ENCODE measurements around the gene PLEKHA8. TPM values are rescaled to one million over a fixed set of nuclear protein-coding genes. Genes with fewer than 3 reads are reported as not detected.

The PLEKHA8 gene
- total RNA-seq, 4 donors from 2014 or later = 6.6 to 16.4 (median 13.1) TPM

DNA sequence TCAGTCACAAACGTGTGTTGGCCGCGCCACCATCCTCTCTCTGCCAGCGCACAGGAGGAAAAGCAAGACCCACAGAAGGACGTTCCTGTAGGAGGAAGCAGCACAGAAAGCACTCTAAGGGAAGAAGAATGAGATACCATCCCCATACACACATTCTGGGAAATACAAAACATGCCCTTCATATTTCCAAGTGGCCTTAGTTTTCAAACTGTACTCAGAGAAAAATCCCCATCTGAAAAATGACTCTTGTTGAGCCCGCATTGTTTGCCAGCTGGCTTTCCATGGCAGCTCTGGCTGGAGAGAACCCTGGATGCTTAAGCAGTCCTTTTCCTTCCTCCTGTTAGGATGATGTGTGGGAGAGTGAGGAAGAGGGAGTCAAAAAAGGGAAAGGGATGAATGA lies 139.7 kb downstream of the PLEKHA8 start:
- Histone ChIP-seq H3K27ac (no peak overlapping the region), H3K27me3 (no peaks in the 10 kb centered on the region), H3K4me3 (no peak overlapping the region), H3K9me3 (no peaks in the 10 kb centered on the region), H3K4me1 (peaks cover 7 to 16% (median 10%) of the 10 kb centered on the region in 4 donors), H3K36me3 (no peaks in the 10 kb centered on the region)
- intact Hi-C loops (cut with DNase I; ENCODE audit: low total_unique reads) = no loop called here
- WGBS, 2 donors (ENCODE audit: low coverage in 1 of 2) = 89 to 100% methylated on average over 1 to 6 of the region's 6 CpGs
- in situ Hi-C loops (cut with MboI; ENCODE audit: low pct_ligation_motif_present in 1 of 4, low pct_unique_long_range_greater_than_20kb in 1 of 4, low sequenced_read_pairs in 3 of 4) = loop anchor here (5.0 to 25.0 kb wide), 6 partner anchors 237 to 569 kb away; no protein-coding TSS in a partner anchor
- DNase-seq = no peak
- TF ChIP-seq, protein P1, sequence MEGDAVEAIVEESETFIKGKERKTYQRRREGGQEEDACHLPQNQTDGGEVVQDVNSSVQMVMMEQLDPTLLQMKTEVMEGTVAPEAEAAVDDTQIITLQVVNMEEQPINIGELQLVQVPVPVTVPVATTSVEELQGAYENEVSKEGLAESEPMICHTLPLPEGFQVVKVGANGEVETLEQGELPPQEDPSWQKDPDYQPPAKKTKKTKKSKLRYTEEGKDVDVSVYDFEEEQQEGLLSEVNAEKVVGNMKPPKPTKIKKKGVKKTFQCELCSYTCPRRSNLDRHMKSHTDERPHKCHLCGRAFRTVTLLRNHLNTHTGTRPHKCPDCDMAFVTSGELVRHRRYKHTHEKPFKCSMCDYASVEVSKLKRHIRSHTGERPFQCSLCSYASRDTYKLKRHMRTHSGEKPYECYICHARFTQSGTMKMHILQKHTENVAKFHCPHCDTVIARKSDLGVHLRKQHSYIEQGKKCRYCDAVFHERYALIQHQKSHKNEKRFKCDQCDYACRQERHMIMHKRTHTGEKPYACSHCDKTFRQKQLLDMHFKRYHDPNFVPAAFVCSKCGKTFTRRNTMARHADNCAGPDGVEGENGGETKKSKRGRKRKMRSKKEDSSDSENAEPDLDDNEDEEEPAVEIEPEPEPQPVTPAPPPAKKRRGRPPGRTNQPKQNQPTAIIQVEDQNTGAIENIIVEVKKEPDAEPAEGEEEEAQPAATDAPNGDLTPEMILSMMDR (IDR thresholded peaks at IDR 0.05) = no peak
- TF ChIP-seq POLR2AphosphoS5 (IDR thresholded peaks at IDR 0.05) (no peak), POLR2A (IDR thresholded peaks at IDR 0.05) (no peak), EP300 (IDR thresholded peaks at IDR 0.05; ENCODE audit: low read depth) (no peak)

DNA sequence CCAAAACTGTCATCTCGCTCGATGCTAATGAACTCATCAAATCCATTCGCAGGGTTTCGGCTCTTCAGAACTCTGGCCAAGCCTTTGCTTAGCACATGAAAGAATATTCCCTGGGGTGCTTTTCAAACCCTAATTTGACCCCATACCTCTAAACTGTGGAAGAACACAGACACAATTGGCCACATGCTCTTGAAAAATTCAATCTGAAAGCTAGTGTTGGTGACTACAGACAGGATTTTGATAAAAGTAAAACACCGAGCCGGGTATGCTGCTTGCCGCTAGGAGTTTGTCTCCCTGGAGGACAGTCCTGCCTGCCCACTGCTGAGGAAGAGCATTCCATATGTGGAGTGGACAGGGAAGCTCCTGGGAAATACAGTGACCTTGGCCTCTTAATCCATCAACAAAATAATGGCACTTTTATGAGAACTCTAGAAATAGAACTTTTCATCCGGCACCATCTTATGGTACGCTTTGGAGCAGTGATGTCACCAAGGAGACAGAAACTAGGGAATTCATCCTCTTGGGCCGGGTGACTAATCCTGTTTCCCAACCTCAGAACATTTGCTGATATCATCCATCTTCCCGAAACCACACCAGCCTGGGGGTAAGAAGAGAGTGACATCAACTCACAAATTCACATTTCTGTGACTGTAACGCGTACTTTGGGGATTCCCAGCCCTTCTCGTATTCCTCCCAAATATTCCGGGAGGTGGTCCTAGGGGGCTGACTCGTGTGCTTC lies 140.8 kb downstream of the PLEKHA8 start:
- H3K27me3 ChIP-seq = no peaks in the 10 kb centered on the region
- no peak for TF ChIP-seq EP300 (IDR thresholded peaks at IDR 0.05; ENCODE audit: low read depth)
- TF ChIP-seq POLR2AphosphoS5 (IDR thresholded peaks at IDR 0.05) = peak in 2 of 3 donors; percentile 19 to 27
- DNase-seq = no peak
- H3K9me3 ChIP-seq = no peaks in the 10 kb centered on the region
- H3K4me3 ChIP-seq = no peak overlapping the region
- 79 to 87% methylated on average over 7 to 16 of the region's 16 CpGs for WGBS, 2 donors (ENCODE audit: low coverage in 1 of 2)
- peaks cover 11 to 25% (median 15%) of the 10 kb centered on the region in 4 donors for H3K4me1 ChIP-seq
- intact Hi-C loops (cut with DNase I; ENCODE audit: low total_unique reads) (no loop called here), in situ Hi-C loops (cut with MboI; ENCODE audit: low pct_ligation_motif_present in 1 of 4, low pct_unique_long_range_greater_than_20kb in 1 of 4, low sequenced_read_pairs in 3 of 4) (loop anchor here (5.0 to 25.0 kb wide), 6 partner anchors 236 to 568 kb away; no protein-coding TSS in a partner anchor)
- no peaks in the 10 kb centered on the region for H3K36me3 ChIP-seq
- H3K27ac ChIP-seq = peak overlapping the region in 1 of 4 donors; percentile 9

DNA sequence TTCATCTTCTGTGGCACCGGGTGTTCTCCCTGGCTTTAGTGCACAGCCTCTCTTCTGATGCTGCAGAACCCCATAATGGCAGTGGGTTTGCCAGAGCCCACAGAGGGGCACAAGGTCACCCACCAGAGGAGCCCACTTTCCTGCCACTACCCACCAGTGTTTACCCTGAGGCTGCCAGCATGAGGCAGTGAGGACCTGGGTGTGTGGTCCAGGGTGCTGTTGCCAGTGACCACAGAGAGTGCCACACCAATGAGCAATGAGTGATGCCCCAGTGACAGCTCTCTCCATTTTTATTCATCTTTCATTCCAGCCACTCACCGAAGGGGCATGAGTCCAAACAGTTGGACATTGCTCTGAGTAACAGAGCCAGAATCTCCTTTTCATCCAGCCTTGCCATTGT lies 141.4 kb downstream of the PLEKHA8 start:
- TF ChIP-seq POLR2AphosphoS5 (IDR thresholded peaks at IDR 0.05) (no peak), EP300 (IDR thresholded peaks at IDR 0.05; ENCODE audit: low read depth) (no peak), POLR2A (IDR thresholded peaks at IDR 0.05) (no peak)
- TF ChIP-seq, protein P1 (IDR thresholded peaks at IDR 0.05) = no peak
- in situ Hi-C loops (cut with MboI; ENCODE audit: low pct_ligation_motif_present in 1 of 4, low pct_unique_long_range_greater_than_20kb in 1 of 4, low sequenced_read_pairs in 3 of 4) = loop anchor here (5.0 to 25.0 kb wide), 6 partner anchors 235 to 568 kb away; no protein-coding TSS in a partner anchor
- intact Hi-C loops (cut with DNase I; ENCODE audit: low total_unique reads) = no loop called here

DNA sequence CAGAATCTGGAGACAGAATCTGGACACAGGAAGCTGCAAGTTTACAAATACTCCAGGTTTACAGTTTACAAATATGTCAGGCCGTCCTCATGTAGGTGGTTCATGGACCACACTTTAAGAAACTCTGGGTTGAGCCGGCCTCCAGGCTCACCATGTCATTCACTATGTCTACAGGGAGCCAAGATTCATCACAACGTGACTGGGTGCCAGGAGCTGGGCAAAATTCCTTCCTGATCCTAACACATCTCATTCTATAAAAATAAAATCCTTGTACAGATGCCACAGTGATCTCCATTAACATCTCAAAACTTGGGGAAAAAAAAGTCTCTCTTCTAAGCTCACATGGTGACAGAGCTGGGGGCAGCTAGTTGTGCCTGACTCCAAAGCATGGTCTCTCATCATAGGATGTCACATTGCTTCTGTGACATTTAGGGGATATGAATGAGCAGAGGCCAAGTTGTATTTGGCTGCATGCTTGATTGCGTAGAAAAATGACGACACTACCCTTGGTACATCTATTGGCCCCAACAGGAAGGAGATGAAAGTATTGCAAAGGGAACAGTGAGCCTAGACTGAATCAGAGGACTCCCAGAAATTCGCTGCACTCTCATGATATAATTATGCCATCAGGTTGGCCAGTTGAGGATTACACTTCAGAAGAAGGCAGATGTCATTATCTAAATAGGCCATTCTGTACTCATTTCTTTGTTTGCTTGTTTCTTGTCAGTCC lies 142.4 kb downstream of the PLEKHA8 start:
- Histone ChIP-seq H3K36me3 (no peaks in the 10 kb centered on the region), H3K27me3 (no peaks in the 10 kb centered on the region), H3K4me1 (peaks cover 4 to 21% (median 10%) of the 10 kb centered on the region in 4 donors), H3K4me3 (no peak overlapping the region), H3K9me3 (no peaks in the 10 kb centered on the region), H3K27ac (no peak overlapping the region)
- in situ Hi-C loops (cut with MboI; ENCODE audit: low pct_ligation_motif_present in 1 of 4, low pct_unique_long_range_greater_than_20kb in 1 of 4, low sequenced_read_pairs in 3 of 4) (loop anchor here in 3 of 4 donors (25.0 kb wide), 3 partner anchors 242 to 567 kb away; no protein-coding TSS in a partner anchor), intact Hi-C loops (cut with DNase I; ENCODE audit: low total_unique reads) (no loop called here)
- no peak for DNase-seq
- TF ChIP-seq POLR2AphosphoS5 (IDR thresholded peaks at IDR 0.05) = no peak
- TF ChIP-seq, protein P1 (IDR thresholded peaks at IDR 0.05) = no peak
- no peak for TF ChIP-seq POLR2A (IDR thresholded peaks at IDR 0.05)
- no peak for TF ChIP-seq EP300 (IDR thresholded peaks at IDR 0.05; ENCODE audit: low read depth)
- WGBS, 2 donors (ENCODE audit: low coverage in 1 of 2) = 60 to 81% methylated on average over 1 to 6 of the region's 6 CpGs

More for the DNA sequence above, 141.4 kb downstream of the PLEKHA8 start:
- DNase-seq = no peak
- no peaks in the 10 kb centered on the region for H3K27me3 ChIP-seq
- H3K4me3 ChIP-seq = no peak overlapping the region
- no peaks in the 10 kb centered on the region for H3K9me3 ChIP-seq
- WGBS, 2 donors (ENCODE audit: low coverage in 1 of 2) = 77 to 83% methylated on average over 1 to 2 of the region's 2 CpGs
- no peaks in the 10 kb centered on the region for H3K36me3 ChIP-seq
- peak overlapping the region in 1 of 4 donors; percentile 9 for H3K27ac ChIP-seq
- H3K4me1 ChIP-seq = peaks cover 11 to 25% (median 15%) of the 10 kb centered on the region in 4 donors

Data from transverse colon (tissue), 4 donors.